GM18498 (cell line): ENCODE measurements around the gene FGFBP1.

Experiments used
- ATAC-seq: cut with Tn5 transposase; IDR thresholded peaks from one replicate; pipeline ENCODE4 v1.9.1; 2021; ENCODE audit warnings: mild to moderate bottlenecking, moderate library complexity; ENCODE audit not compliant: unreplicated experiment

FGFBP1 gene

GRCh38 chr4:15913631-15913970 lies 24.9 kb downstream of the FGFBP1 start:
- ATAC-seq: no peak

DNA sequence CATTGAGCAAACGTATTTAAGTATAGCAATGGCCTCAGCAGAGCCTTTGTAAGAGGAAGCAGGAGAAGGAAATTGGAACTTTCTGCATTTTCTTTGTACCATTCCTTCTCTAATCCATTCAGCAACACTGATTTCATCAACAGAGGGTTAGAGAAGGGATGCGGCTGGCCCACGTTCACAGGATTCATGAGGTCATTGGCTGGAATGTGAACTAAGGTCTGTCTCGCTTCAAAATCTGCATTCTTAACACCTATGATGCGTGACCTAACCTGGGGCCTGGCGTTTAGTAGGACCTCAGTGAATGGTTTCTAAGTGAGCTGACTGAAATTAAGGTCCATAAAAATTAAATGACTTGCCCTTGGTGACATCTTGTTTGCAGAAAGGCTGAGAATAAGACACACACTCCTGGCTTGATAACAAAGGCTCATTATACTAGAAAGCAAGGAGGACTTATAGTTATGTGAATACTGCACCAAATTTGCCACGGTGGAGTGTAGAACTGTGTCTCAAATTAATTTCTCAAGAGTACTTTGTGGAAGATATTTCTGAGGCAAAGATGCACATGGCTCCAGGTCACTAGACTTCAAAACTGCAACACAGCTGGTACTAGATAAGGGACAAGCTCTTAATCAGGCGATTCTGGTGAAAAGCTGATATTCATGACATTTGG lies 25.4 kb downstream of the FGFBP1 start:
- ATAC-seq: no peak

- ATAC-seq: no peak
Observed at GRCh38 chr4:15912236-15912635, 26.3 kb downstream of the FGFBP1 start.

DNA sequence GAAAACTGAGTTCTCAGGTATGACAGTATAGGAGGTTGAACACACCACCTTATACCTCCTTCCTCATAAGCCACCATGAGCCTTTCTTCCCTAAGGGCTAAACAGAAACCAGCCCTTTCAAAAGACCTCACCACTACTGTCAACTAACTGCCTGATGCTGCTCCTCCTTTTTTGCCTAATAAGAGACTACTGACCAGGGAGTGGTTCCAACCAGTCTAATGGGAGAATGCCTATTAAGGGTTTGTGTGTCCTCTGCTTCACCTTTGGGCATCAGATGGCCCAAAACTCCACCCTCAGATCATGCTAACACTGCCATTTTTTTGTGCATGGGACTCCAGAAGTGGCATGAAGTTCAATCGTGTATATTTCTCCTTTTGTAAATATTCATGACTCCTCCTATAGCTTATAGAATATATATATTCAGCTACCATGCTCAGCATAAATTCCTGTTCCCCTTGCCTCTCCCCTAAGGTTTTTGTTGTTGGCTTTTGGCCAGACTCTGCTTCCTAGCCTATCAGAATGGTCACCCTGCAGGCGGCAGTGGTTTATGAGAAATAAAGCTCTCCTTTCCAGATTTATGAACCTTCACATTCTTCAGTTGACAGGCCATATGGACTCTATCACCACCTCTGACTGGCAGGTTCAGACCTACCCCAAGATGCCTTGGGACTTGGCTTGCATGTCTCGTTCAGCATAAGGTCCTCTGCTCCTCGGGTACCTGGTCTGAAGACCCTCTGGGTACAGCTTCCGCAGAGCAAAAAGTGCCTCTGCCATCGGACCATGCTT lies 28.2 kb downstream of the FGFBP1 start:
- no peak for ATAC-seq

DNA sequence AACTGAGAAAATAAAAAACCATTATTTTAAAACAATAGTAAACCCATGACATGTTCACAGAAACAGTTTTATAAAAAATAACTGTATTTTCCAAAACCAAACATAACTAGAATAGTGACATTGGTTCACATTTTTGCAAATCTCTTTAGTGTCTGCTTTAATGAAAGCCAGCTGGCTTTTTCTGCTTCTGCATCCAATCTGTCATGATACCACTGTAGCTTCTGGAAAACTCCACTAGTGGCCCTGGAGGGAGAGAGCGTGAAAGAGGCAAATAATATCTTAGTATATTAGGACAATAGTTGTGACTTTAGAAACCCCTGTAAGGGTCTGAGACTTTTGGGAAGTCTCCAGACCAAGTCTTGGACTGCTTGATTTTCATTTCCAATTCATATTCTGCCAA lies 31.1 kb downstream of the FGFBP1 start:
- ATAC-seq: no peak

- no peak for ATAC-seq
Observed at GRCh38 chr4:15906020-15906443, 32.5 kb downstream of the FGFBP1 start.

GRCh38 chr4:15902746-15903145 lies 35.8 kb downstream of the FGFBP1 start:
- no peak for ATAC-seq

DNA sequence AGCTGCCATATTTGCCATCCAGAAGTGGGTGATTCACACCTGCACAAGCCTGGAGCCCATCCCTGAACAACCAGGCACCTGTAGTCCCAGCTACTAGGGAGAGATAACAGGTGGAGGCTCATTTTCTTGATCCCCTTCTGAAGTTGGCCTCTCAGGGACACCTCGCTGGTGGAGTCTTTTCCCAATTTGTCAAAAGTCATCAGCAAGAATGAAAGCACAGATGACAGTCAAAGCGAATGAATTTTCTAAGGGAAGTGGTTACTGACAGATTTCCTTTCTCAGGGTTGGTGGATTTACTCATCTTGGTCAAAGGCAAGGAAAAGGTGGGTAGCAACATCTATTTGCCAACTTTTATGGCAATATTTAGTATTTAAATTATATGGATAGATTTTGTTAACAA lies 36.5 kb downstream of the FGFBP1 start:
- ATAC-seq: no peak

DNA sequence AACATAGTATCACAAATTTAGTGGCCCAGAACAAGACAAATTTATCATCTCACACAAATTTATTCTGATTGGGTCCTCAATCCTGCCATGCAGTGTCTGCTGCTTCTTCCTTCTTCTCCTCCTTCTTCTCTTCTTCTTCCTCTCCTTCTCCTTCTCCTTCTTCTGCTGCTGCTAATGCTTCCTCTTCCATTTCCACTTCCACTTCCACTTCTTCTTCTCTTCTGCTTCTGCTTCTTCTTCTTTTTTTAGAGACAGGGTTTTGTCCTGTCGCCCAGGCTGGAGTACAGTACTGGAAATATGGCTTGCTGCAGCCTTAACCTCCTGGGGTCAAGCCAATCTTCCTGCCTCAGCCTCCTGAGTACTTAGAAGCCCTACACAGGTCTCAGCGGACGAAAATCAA lies 37.5 kb downstream of the FGFBP1 start:
- ATAC-seq: no peak

GRCh38 chr4:15899511-15899910 lies 39.0 kb downstream of the FGFBP1 start:
- ATAC-seq: no peak

GRCh38 chr4:15898902-15899301 lies 39.6 kb downstream of the FGFBP1 start:
- ATAC-seq: no peak

GRCh38 chr4:15897577-15897976 lies 41.0 kb downstream of the FGFBP1 start:
- ATAC-seq: no peak

GRCh38 chr4:15894921-15895916 lies 43.3 kb downstream of the FGFBP1 start:
- no peak for ATAC-seq

DNA sequence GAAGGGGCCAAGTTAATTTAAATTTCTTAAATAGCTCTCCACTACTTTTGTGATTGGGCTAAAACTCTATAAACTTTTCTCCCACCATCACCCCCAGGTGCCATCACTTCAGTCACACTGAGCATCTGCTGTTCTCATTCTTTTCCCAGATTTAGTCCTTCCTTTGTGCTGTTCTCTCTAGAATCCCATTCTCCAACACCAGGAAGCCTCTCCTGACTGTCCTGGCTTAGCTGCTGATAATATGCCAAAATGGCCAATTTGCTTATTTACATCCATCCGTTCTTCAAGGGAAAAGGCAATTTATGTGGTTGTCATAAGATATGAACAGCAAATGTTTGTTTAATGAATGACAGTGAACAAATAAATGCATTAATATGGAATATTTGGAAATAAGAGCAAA lies 44.1 kb downstream of the FGFBP1 start:
- no peak for ATAC-seq

DNA sequence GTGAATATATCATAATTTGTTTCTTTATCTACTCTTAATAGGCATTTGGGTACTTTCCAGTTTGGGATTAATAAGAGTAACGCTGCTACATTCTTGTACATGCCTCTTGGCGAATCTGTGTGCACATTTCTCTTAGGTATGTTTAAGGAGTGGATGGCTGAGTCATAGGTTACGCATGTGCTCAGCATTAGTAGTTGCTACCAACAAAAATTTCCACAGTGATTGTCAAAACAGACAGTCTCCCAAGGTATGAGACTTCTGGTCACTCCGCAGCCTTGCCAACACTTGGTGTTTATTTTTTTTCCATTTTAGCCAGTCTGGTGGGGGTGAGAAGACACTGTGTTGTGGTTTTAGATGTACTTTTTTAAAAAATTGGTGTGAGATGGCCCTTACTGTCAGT lies 44.6 kb downstream of the FGFBP1 start:
- ATAC-seq: no peak

GRCh38 chr4:15891312-15891711 lies 47.2 kb downstream of the FGFBP1 start:
- ATAC-seq: peak; percentile 69

DNA sequence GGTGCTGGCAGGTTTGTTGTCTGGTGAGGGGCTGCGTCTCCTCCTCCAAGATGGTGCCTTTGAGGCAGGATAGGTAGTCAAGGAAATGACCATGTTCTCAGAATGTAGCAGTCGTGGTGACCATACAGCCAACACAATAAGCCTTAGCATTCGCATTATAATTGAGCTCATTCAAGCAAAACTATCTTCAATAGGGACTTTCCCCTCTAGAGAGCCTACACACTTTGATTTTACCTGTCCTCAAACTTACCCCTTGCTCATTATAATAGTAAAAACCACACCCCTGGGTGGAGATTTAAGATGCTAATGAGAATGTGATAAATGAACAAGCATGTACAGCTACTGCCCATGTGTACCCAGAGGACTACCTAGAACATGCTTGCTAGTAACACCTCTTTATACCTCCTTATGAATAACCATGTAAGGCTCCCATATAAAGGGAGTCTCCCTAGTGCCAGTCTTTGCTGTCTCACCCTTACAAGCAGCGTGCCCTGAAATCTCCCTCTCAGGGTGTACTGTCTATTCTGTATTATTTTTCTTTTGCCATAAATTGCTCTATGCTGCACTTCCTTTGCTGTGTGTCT lies 48.2 kb downstream of the FGFBP1 start:
- no peak for ATAC-seq

- ATAC-seq: no peak
Observed at GRCh38 chr4:15888515-15888914, 50.0 kb downstream of the FGFBP1 start.
